Measurements from ENCODE around the gene STX3. TPM values are rescaled to one million over a fixed set of nuclear protein-coding genes. Genes with fewer than 3 reads are reported as not detected.
"Not testable (repeated sequence)": the region's sequence is repeated elsewhere in the genome, so short reads cannot be mapped to it uniquely, and the experiment has no call there.

Gene STX3
- total RNA-seq, 1 donor from 2014 or later = 2.6 TPM

DNA sequence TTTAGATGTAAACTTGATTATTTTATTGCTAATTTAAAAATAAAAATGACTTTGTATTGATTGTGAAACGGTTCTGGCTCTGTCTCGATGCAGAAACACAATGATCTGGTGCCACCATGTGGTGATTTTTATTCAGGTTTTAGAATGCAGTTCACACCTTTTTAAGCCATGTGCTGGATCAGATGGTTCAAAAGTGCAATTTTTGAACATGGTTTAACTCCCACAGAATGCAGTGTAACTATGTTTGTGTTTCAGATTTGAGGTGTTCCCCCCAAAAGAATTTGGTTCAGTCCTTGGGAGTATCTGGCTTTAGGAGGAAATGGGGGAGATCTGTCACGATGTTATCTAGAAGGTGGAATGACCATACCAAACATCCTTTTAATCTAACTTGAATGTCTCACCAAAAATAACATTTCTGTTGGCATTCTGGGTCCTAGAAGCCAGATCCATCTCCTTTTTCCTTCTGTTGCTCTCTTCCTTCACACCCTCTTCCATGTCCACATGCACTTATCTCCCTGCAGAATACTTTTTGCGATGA lies 47.5 kb downstream of the STX3 start:
- Histone ChIP-seq H3K9me3 (ENCODE audit: control insufficient read depth in 3 of 3, low read length in 3 of 3) (no peaks in the 10 kb centered on the region), H3K36me3 (ENCODE audit: control insufficient read depth in 3 of 3, insufficient read depth in 3 of 3, low read length in 3 of 3) (peaks cover 28 to 40% (median 32%) of the 10 kb centered on the region in 3 donors), H3K4me3 (ENCODE audit: low read length in 3 of 3) (no peak overlapping the region)

DNA sequence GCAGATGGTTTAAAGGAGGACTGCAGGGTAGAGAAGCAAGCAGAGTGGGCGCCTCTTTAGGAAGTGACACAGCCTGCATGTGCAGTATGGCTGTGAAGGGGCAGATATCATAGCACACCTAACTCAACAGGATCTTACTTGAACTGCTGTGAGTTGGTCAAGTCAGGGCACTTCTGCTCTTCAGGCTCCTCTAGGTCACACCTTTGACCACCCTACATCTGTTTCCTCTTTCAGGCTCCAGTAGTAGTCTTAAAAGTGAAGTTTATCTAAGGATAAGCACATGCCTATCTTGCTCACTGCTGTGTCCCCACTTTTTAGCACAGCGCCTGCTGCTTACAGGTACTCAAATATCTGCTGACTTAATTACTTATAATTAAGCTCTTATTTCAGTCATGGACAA lies 48.9 kb downstream of the STX3 start:
- no peak overlapping the region for H3K27ac ChIP-seq (ENCODE audit: low read depth, low read length)
- peaks cover 33 to 44% (median 41%) of the 10 kb centered on the region in 3 donors for H3K36me3 ChIP-seq (ENCODE audit: control insufficient read depth in 3 of 3, insufficient read depth in 3 of 3, low read length in 3 of 3)
- no peaks in the 10 kb centered on the region for H3K9me3 ChIP-seq (ENCODE audit: control insufficient read depth in 3 of 3, low read length in 3 of 3)
- no peaks in the 10 kb centered on the region for H3K27me3 ChIP-seq (ENCODE audit: control insufficient read depth in 3 of 3, insufficient read depth in 3 of 3, low read length in 3 of 3)
- H3K4me1 ChIP-seq (ENCODE audit: control insufficient read depth in 3 of 3, insufficient read depth in 3 of 3, low read length in 3 of 3) = peaks cover 5 to 8% (median 7%) of the 10 kb centered on the region in 3 donors
- H3K9ac ChIP-seq (ENCODE audit: low read depth in 1 of 3, low read length in 3 of 3) = no peak overlapping the region
- H3K4me3 ChIP-seq (ENCODE audit: low read length in 3 of 3) = no peak overlapping the region

More for the DNA sequence above, 47.5 kb downstream of the STX3 start:
- H3K4me1 ChIP-seq (ENCODE audit: control insufficient read depth in 3 of 3, insufficient read depth in 3 of 3, low read length in 3 of 3) = peaks cover 5 to 8% (median 7%) of the 10 kb centered on the region in 3 donors
- H3K27me3 ChIP-seq (ENCODE audit: control insufficient read depth in 3 of 3, insufficient read depth in 3 of 3, low read length in 3 of 3) = no peaks in the 10 kb centered on the region
- H3K27ac ChIP-seq (ENCODE audit: low read depth, low read length) = peak overlapping the region; percentile 45
- no peak overlapping the region for H3K9ac ChIP-seq (ENCODE audit: low read depth in 1 of 3, low read length in 3 of 3)

DNA sequence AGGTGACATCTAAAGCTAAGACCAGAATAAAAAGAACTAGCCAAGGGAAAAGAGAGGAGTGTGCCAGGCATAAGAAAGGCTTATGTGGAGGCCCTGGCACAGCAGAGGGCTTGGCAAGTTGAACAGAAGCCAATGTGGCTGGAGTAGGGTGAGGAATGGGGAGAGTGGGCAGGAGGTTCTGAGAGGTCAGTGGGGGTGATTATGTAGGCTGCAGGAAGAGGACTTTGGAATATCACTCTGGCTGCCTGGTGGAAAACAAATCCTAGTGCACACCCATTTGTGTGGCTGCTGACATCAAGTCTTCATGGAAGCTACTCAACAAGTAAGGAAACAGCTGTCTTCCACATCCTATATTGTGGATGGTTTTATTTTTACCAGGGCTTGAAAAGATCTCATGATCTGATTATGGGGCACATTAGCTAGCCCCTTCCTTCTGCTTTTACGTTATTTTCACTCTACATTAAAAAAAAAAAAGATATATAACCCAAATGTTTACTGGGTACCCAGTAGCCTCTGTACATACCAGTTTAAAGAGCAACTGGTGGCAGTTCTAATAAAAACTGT lies 52.0 kb downstream of the STX3 start:
- H3K9ac ChIP-seq (ENCODE audit: low read depth in 1 of 3, low read length in 3 of 3) = no peak overlapping the region
- H3K9me3 ChIP-seq (ENCODE audit: control insufficient read depth in 3 of 3, low read length in 3 of 3) = no peaks in the 10 kb centered on the region
- peaks cover 6 to 13% (median 9%) of the 10 kb centered on the region in 3 donors for H3K4me1 ChIP-seq (ENCODE audit: control insufficient read depth in 3 of 3, insufficient read depth in 3 of 3, low read length in 3 of 3)
- peaks cover 32 to 38% (median 35%) of the 10 kb centered on the region in 3 donors for H3K36me3 ChIP-seq (ENCODE audit: control insufficient read depth in 3 of 3, insufficient read depth in 3 of 3, low read length in 3 of 3)
- H3K27ac ChIP-seq (ENCODE audit: low read depth, low read length) = no peak overlapping the region
- H3K4me3 ChIP-seq (ENCODE audit: low read length in 3 of 3) = no peak overlapping the region
- no peaks in the 10 kb centered on the region for H3K27me3 ChIP-seq (ENCODE audit: control insufficient read depth in 3 of 3, insufficient read depth in 3 of 3, low read length in 3 of 3)

DNA sequence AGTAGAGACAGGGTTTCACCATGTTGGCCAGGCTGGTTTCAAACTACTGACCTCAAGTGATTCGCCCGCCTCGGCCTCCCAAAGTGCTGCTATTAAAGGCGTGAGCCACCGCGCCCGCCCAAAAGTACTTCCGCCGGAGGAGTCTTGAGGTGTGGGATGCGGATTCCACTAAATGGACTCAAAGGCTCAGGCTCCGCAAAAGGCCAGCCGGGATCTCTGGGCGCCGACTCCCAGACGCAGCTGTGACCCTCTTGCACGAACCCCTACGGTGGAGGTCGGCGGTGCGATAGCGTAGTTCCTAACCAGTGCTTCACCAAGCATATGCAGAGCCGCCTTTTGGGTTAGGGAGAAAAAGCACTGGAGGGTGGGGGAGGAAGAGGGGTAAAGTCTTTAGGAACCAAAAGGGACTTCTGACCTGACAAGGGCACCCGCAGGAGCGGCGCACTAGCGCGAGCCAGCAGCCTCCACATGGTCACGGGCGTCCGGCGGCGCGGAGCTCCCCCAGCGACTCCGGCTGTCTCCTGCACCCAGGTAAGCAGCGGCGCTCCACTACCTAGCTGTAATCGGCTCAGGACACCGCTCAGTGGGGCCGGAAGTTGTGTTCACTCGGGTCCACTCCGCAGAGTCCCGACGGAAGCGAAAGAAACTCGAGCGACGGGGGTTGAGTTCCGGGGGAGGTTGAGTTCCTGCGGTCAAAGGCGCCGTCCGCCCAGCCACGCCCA lies 55.2 kb downstream of the STX3 start, which contains the start of gene MRPL16:
Gene MRPL16, minus strand, starts transcription at position 590 of the 722 bp plus-strand sequence. Its CDS starts 120 bp downstream, at position 470.
- peaks cover 24 to 31% (median 30%) of the 10 kb centered on the region in 3 donors for H3K36me3 ChIP-seq (ENCODE audit: control insufficient read depth in 3 of 3, insufficient read depth in 3 of 3, low read length in 3 of 3)
- no peaks in the 10 kb centered on the region for H3K9me3 ChIP-seq (ENCODE audit: control insufficient read depth in 3 of 3, low read length in 3 of 3)
- peak within 1 kb of the TSS; percentile 90 to 99 (median 98) for H3K4me3 ChIP-seq (ENCODE audit: low read length in 3 of 3)
- H3K27ac ChIP-seq (ENCODE audit: low read depth, low read length) = peak within 1 kb of the TSS; percentile 76
- H3K9ac ChIP-seq (ENCODE audit: low read depth in 1 of 3, low read length in 3 of 3) = peak within 1 kb of the TSS; percentile 98 to 99 (median 99)
- no peaks in the 10 kb centered on the region for H3K27me3 ChIP-seq (ENCODE audit: control insufficient read depth in 3 of 3, insufficient read depth in 3 of 3, low read length in 3 of 3)
- H3K4me1 ChIP-seq (ENCODE audit: control insufficient read depth in 3 of 3, insufficient read depth in 3 of 3, low read length in 3 of 3) = peaks cover 4 to 9% (median 6%) of the 10 kb centered on the region in 3 donors

DNA sequence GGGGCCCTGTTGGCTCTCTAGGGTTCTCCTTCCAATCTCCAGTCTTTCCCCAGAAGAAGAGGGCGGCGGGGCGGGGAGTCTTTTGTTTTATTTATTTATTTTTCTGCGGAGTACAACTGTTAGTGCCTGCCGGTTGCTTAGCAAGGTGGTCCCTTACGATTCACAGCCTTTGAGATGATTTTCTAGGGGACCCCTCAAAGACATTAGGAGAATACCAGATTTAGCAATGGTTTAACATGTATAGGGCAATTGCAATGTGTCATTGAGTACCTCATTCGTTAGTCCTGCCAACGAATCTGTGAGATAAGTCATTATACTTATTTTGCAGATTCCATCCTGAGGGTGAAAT lies 55.7 kb downstream of the STX3 start:
- H3K9ac ChIP-seq (ENCODE audit: low read depth in 1 of 3, low read length in 3 of 3) = peak overlapping the region; percentile 98 to 99 (median 99)
- H3K36me3 ChIP-seq (ENCODE audit: control insufficient read depth in 3 of 3, insufficient read depth in 3 of 3, low read length in 3 of 3) = peaks cover 24 to 27% (median 25%) of the 10 kb centered on the region in 3 donors
- peak overlapping the region; percentile 76 for H3K27ac ChIP-seq (ENCODE audit: low read depth, low read length)
- H3K4me1 ChIP-seq (ENCODE audit: control insufficient read depth in 3 of 3, insufficient read depth in 3 of 3, low read length in 3 of 3) = peaks cover 4 to 9% (median 6%) of the 10 kb centered on the region in 3 donors
- no peaks in the 10 kb centered on the region for H3K9me3 ChIP-seq (ENCODE audit: control insufficient read depth in 3 of 3, low read length in 3 of 3)
- H3K4me3 ChIP-seq (ENCODE audit: low read length in 3 of 3) = peak overlapping the region; percentile 90 to 99 (median 98)
- no peaks in the 10 kb centered on the region for H3K27me3 ChIP-seq (ENCODE audit: control insufficient read depth in 3 of 3, insufficient read depth in 3 of 3, low read length in 3 of 3)

DNA sequence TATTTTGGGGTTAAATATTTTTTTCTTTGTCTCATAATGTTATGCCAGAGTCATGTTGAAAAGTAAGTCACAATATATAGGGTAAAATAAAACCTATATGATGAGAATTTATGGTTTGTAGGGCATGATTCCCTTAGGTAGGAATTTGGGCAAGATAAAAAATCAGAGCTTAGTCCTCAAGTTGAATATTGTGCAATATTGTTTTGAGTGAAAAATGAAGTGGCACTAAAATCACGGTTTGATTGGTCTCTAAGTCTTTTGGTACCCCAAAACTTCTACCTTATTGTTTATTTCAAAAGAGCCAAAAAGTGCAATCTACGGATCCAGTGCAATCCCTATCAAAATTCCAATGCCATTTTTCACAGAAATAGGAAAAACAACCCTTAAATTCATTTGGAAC lies 57.0 kb downstream of the STX3 start:
- H3K9me3 ChIP-seq (ENCODE audit: control insufficient read depth in 3 of 3, low read length in 3 of 3) = no peaks in the 10 kb centered on the region
- no peaks in the 10 kb centered on the region for H3K27me3 ChIP-seq (ENCODE audit: control insufficient read depth in 3 of 3, insufficient read depth in 3 of 3, low read length in 3 of 3)
- no peak overlapping the region for H3K27ac ChIP-seq (ENCODE audit: low read depth, low read length)
- H3K36me3 ChIP-seq (ENCODE audit: control insufficient read depth in 3 of 3, insufficient read depth in 3 of 3, low read length in 3 of 3) = peaks cover 11 to 13% (median 12%) of the 10 kb centered on the region in 3 donors
- no peak overlapping the region for H3K4me3 ChIP-seq (ENCODE audit: low read length in 3 of 3)
- no peak overlapping the region for H3K9ac ChIP-seq (ENCODE audit: low read depth in 1 of 3, low read length in 3 of 3)
- H3K4me1 ChIP-seq (ENCODE audit: control insufficient read depth in 3 of 3, insufficient read depth in 3 of 3, low read length in 3 of 3) = peaks cover 4 to 9% (median 6%) of the 10 kb centered on the region in 3 donors

DNA sequence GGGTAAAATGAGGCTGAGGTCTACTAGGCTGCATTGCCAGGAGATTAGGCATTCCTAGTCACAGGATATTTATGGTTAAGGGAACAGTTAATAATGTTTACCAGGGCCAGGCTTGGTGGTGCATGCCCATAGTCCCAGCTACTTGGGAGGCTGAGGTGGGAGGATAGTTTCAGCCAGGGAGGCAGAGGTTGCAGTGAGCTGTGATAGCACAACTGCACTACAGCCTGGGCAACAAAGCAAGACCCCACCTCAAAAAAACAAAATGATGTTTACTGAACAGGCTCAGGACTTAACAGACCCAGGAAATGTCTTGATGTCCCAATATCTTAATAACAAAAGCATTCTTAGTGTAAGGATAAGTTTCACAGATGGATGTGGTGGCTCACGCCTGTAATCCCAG lies 58.2 kb downstream of the STX3 start:
- H3K4me1 ChIP-seq (ENCODE audit: control insufficient read depth in 3 of 3, insufficient read depth in 3 of 3, low read length in 3 of 3) = peaks cover 4 to 9% (median 6%) of the 10 kb centered on the region in 3 donors
- no peak overlapping the region for H3K9ac ChIP-seq (ENCODE audit: low read depth in 1 of 3, low read length in 3 of 3)
- H3K9me3 ChIP-seq (ENCODE audit: control insufficient read depth in 3 of 3, low read length in 3 of 3) = no peaks in the 10 kb centered on the region
- no peak overlapping the region for H3K27ac ChIP-seq (ENCODE audit: low read depth, low read length)
- no peak overlapping the region for H3K4me3 ChIP-seq (ENCODE audit: low read length in 3 of 3)
- H3K27me3 ChIP-seq (ENCODE audit: control insufficient read depth in 3 of 3, insufficient read depth in 3 of 3, low read length in 3 of 3) = no peaks in the 10 kb centered on the region
- peaks cover 3 to 6% (median 4%) of the 10 kb centered on the region in 3 donors for H3K36me3 ChIP-seq (ENCODE audit: control insufficient read depth in 3 of 3, insufficient read depth in 3 of 3, low read length in 3 of 3)

DNA sequence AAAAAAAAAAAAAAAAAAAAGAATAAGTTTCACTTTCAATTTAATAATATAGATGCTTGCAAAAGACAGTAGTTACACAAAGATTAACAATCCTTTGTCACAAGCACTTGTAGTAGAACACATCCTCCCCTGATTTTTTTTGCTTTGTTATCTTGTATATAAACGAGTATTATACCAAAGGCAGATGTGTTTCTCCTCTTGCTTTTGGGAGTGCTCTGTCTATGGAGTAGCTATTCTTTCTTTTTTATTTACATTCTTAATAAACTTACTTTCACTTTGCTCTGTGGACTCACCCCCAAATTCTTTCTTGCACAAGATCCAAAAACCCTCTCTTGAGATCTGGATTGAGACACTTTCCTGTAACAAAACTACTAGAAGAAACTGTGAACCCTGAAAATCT lies 58.8 kb downstream of the STX3 start:
- peaks cover 0 to 2% (median 0%) of the 10 kb centered on the region in 3 donors for H3K36me3 ChIP-seq (ENCODE audit: control insufficient read depth in 3 of 3, insufficient read depth in 3 of 3, low read length in 3 of 3)
- H3K27me3 ChIP-seq (ENCODE audit: control insufficient read depth in 3 of 3, insufficient read depth in 3 of 3, low read length in 3 of 3) = no peaks in the 10 kb centered on the region
- H3K27ac ChIP-seq (ENCODE audit: low read depth, low read length) = no peak overlapping the region
- H3K9me3 ChIP-seq (ENCODE audit: control insufficient read depth in 3 of 3, low read length in 3 of 3) = no peaks in the 10 kb centered on the region
- H3K4me1 ChIP-seq (ENCODE audit: control insufficient read depth in 3 of 3, insufficient read depth in 3 of 3, low read length in 3 of 3) = peaks cover 4 to 9% (median 6%) of the 10 kb centered on the region in 3 donors
- H3K4me3 ChIP-seq (ENCODE audit: low read length in 3 of 3) = no peak overlapping the region
- H3K9ac ChIP-seq (ENCODE audit: low read depth in 1 of 3, low read length in 3 of 3) = no peak overlapping the region

DNA sequence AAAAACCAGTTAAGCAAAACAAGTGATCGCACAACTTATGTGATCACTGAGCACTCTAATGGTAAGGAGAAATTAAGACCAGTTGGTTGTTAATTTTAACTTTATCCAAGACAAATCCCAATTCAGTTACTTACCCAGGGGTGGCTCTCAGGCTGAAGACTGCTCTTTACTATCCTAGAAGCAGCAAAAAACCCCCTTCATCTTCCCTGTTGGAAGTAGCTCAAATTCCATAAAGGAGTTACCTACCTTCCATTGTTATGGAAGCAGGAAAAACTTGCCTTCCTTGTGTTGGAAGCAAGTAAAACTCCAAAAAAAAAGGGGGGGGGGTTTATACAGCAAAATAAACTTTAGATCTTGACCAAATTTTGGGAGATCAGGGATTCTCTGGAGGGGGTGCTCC lies 60.6 kb downstream of the STX3 start:
- H3K9ac ChIP-seq (ENCODE audit: low read depth in 1 of 3, low read length in 3 of 3) = no peak overlapping the region
- H3K4me3 ChIP-seq (ENCODE audit: low read length in 3 of 3) = no peak overlapping the region
- H3K36me3 ChIP-seq (ENCODE audit: control insufficient read depth in 3 of 3, insufficient read depth in 3 of 3, low read length in 3 of 3) = no peaks in the 10 kb centered on the region
- H3K27me3 ChIP-seq (ENCODE audit: control insufficient read depth in 3 of 3, insufficient read depth in 3 of 3, low read length in 3 of 3) = no peaks in the 10 kb centered on the region
- peaks cover 0 to 4% (median 0%) of the 10 kb centered on the region in 3 donors for H3K4me1 ChIP-seq (ENCODE audit: control insufficient read depth in 3 of 3, insufficient read depth in 3 of 3, low read length in 3 of 3)
- no peaks in the 10 kb centered on the region for H3K9me3 ChIP-seq (ENCODE audit: control insufficient read depth in 3 of 3, low read length in 3 of 3)
- no peak overlapping the region for H3K27ac ChIP-seq (ENCODE audit: low read depth, low read length)

DNA sequence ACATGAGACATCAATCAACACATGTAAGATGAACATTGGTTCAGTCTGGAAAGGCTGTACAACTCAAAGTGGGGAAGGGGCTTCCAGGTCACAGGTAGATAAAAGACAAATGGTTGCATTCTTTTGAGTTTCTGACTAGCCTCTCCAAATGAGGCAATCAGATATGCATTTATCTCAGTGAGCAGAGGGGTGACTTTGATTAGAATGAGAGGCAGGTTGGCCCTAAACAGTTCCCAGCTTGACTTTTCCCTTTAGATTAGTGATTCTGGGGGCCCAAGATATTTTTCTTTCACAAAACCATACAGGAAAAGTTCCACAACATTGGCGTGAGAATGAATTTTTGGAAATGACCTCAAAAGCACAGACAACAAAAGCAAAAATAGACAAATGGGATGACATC lies 61.3 kb downstream of the STX3 start:
- not testable (repeated sequence) for H3K27ac ChIP-seq (ENCODE audit: low read depth, low read length); H3K4me3 ChIP-seq (ENCODE audit: low read length in 3 of 3); H3K4me1 ChIP-seq (ENCODE audit: control insufficient read depth in 3 of 3, insufficient read depth in 3 of 3, low read length in 3 of 3); H3K9ac ChIP-seq (ENCODE audit: low read depth in 1 of 3, low read length in 3 of 3); H3K27me3 ChIP-seq (ENCODE audit: control insufficient read depth in 3 of 3, insufficient read depth in 3 of 3, low read length in 3 of 3); H3K9me3 ChIP-seq (ENCODE audit: control insufficient read depth in 3 of 3, low read length in 3 of 3); H3K36me3 ChIP-seq (ENCODE audit: control insufficient read depth in 3 of 3, insufficient read depth in 3 of 3, low read length in 3 of 3)

Data from skeletal muscle tissue (tissue), 4 donors.